HepG2 (cell line): ENCODE measurements around the gene UNC5A.

Source experiments
- AFF4 ChIP-seq: sonication (generic); formaldehyde crosslinking; IDR thresholded peaks from 2 replicates; pipeline ENCODE4 v1.4.0; 2020; ENCODE audit warnings: missing genetic modification reagents
- CENPT ChIP-seq: sonication (generic); formaldehyde crosslinking; IDR thresholded peaks from 2 replicates; pipeline ENCODE4 v1.8.0; 2022; ENCODE audit warnings: low read depth, mild to moderate bottlenecking, moderate library complexity, missing genetic modification reagents
- MYC ChIP-seq: sonication (generic); formaldehyde crosslinking; IDR thresholded peaks from 2 replicates; pipeline ENCODE4 v1.9.0; 2021; ENCODE audit warnings: missing genetic modification reagents, borderline replicate concordance
- RFX5 ChIP-seq: IDR thresholded peaks from 2 replicates; pipeline ENCODE4 v1.6.1; 2011; ENCODE audit warnings: low read depth, low read length, improper control_type of control experiment

- TF ChIP-seq RFX5 (no peak), CENPT (no peak), MYC (CRISPR knock-in tag) (no peak), AFF4 (CRISPR knock-in tag) (no peak)
Measured at GRCh38 chr5:176879663-176880361, 69.5 kb downstream of the UNC5A start.
